IMR-90 (cell line): ENCODE results near the gene MBOAT2. TPM values are rescaled to one million over a fixed set of nuclear protein-coding genes. Genes with fewer than 3 reads are reported as not detected.

Source experiments
- ATAC-seq: fragments of 200-7000 bp; cut with Tn5 transposase; 2 replicates; pipeline ENCODE4 v1.9.1; 2020; ENCODE audit warnings: low read depth, mild to moderate bottlenecking, moderate library complexity
- BruUV-seq: library from RNA; stranded (reverse); fragments of 400-500 nt; replicated peaks from 2 replicates; lab custom pipeline; 2021; lab: Mats Ljungman, UMichigan
- CTCF ChIA-PET: fragments of 300-600 bp; formaldehyde crosslinking; extraction: SDS; loops from one replicate; lab custom pipeline; 2021; ENCODE audit warnings: antibody characterized with exemption; lab: Yijun Ruan, JAX
- POLR2A ChIA-PET: fragments of 300-600 bp; sonication (Branson Sonifier 250); formaldehyde crosslinking; loops from one replicate; lab custom pipeline; 2022; ENCODE audit warnings: antibody characterized with exemption; ENCODE audit not compliant: unreplicated experiment; lab: Charles Lee
- DNase-seq: peaks from one replicate; pipeline ENCODE4 v3.0.0; 2013
- H2AFZ ChIP-seq: replicated peaks from 2 replicates; pipeline ENCODE3; 2013; ENCODE audit warnings: low read length, mild to moderate bottlenecking; ENCODE audit not compliant: poor library complexity
- H2AK5ac ChIP-seq: 2 replicates; pipeline ENCODE4 v1.6.1; 2013; ENCODE audit warnings: low read depth, low read length, inconsistent platforms
- H2AK9ac ChIP-seq: replicated peaks from 2 replicates; pipeline ENCODE3; 2013; ENCODE audit warnings: mild to moderate bottlenecking, low read depth, low read length, moderate library complexity; ENCODE audit not compliant: poor library complexity
- H2BK120ac ChIP-seq: 2 replicates; pipeline ENCODE4 v1.6.1; 2013; ENCODE audit warnings: low read depth, low read length, inconsistent platforms
- H2BK15ac ChIP-seq: 3 replicates; pipeline ENCODE4 v1.6.1; 2013; ENCODE audit warnings: low read depth, low read length, inconsistent platforms
- H2BK20ac ChIP-seq: 2 replicates; pipeline ENCODE4 v1.6.1; 2013; ENCODE audit warnings: low read depth, mild to moderate bottlenecking, inconsistent platforms, low read length, moderate library complexity
- H2BK5ac ChIP-seq: 2 replicates; pipeline ENCODE4 v1.6.1; 2013; ENCODE audit warnings: mild to moderate bottlenecking, low read depth, low read length, inconsistent platforms; ENCODE audit not compliant: poor library complexity, severe bottlenecking
- H3K14ac ChIP-seq: replicated peaks from 2 replicates; pipeline ENCODE4 v1.6.1; 2013; ENCODE audit warnings: low read depth, low read length, inconsistent platforms
- H3K18ac ChIP-seq: 2 replicates; pipeline ENCODE4 v1.6.1; 2013; ENCODE audit warnings: low read depth, low read length, control low read depth
- H3K23ac ChIP-seq: 2 replicates; pipeline ENCODE4 v1.6.1; 2013; ENCODE audit warnings: low read depth, low read length, inconsistent platforms
- H3K27ac ChIP-seq: 2 replicates; pipeline ENCODE4 v1.5.1; 2013; ENCODE audit warnings: mild to moderate bottlenecking, control low read depth, low read length; ENCODE audit not compliant: insufficient read depth
- H3K27me3 ChIP-seq: 2 replicates; pipeline ENCODE4 v1.6.1; 2013; ENCODE audit warnings: low read length; ENCODE audit not compliant: control insufficient read depth, insufficient read depth
- H3K36me3 ChIP-seq: 2 replicates; pipeline ENCODE4 v1.6.1; 2013; ENCODE audit warnings: low read length, mixed read lengths; ENCODE audit not compliant: control insufficient read depth, insufficient read depth
- H3K4ac ChIP-seq: 2 replicates; pipeline ENCODE4 v1.6.1; 2013; ENCODE audit warnings: low read depth, low read length, inconsistent platforms
- H3K4me1 ChIP-seq: 2 replicates; pipeline ENCODE4 v1.6.1; 2013; ENCODE audit warnings: low read length, mixed read lengths; ENCODE audit not compliant: control insufficient read depth, insufficient read depth
- H3K4me2 ChIP-seq: 2 replicates; pipeline ENCODE4 v1.6.1; 2013; ENCODE audit warnings: low read depth, mild to moderate bottlenecking, control low read depth, low read length, moderate library complexity
- H3K4me3 ChIP-seq: 2 replicates; pipeline ENCODE4 v1.5.1; 2013; ENCODE audit warnings: low read depth, mild to moderate bottlenecking, control low read depth, low read length, moderate library complexity; ENCODE audit not compliant: insufficient read depth
- H3K56ac ChIP-seq: 2 replicates; pipeline ENCODE4 v1.6.1; 2013; ENCODE audit warnings: low read length, inconsistent platforms; ENCODE audit not compliant: insufficient read depth; ENCODE audit errors: extremely low read depth
- H3K79me1 ChIP-seq, 2 experiments: 2 replicates each; pipeline ENCODE4 v1.6.1; 2013; ENCODE audit warnings: low read length in 2 of 2, inconsistent platforms in 1 of 2, low read depth in 1 of 2
- H3K9ac ChIP-seq: 2 replicates; pipeline ENCODE4 v1.6.1; 2013; ENCODE audit warnings: low read depth, low read length, control low read depth
- H3K9me1 ChIP-seq: 2 replicates; pipeline ENCODE4 v1.6.1; 2013; ENCODE audit warnings: low read length, inconsistent platforms; ENCODE audit not compliant: insufficient read depth
- H3K9me3 ChIP-seq: 2 replicates; pipeline ENCODE4 v1.6.1; 2013; ENCODE audit warnings: low read length; ENCODE audit not compliant: control insufficient read depth, insufficient read depth
- H4K20me1 ChIP-seq: 2 replicates; pipeline ENCODE4 v1.6.1; 2013; ENCODE audit warnings: low read length, inconsistent platforms; ENCODE audit not compliant: insufficient read depth
- H4K5ac ChIP-seq: 2 replicates; pipeline ENCODE4 v1.6.1; 2013; ENCODE audit warnings: mild to moderate bottlenecking, low read depth, low read length, control low read depth
- H4K8ac ChIP-seq, 2 experiments: 2 replicates each; pipeline ENCODE4 v1.6.1; 2013; ENCODE audit warnings: low read depth in 2 of 2, low read length in 2 of 2, control low read depth in 1 of 2, inconsistent platforms in 1 of 2
- H4K91ac ChIP-seq: 2 replicates; pipeline ENCODE4 v1.6.1; 2013; ENCODE audit warnings: low read depth, low read length, inconsistent platforms; ENCODE audit not compliant: insufficient read depth
- CHD1 ChIP-seq: IDR thresholded peaks from 2 replicates; pipeline ENCODE4 v1.6.1; 2012; ENCODE audit warnings: low read depth, low read length, improper control_type of control experiment
- CTCF ChIP-seq: conservative IDR thresholded peaks from 2 replicates; pipeline ENCODE4 v1.5.1; 2012; ENCODE audit warnings: mild to moderate bottlenecking, low read depth, low read length, improper control_type of control experiment
- ELK1 ChIP-seq: fragments of 150-350 bp; IDR thresholded peaks from 2 replicates; pipeline ENCODE4 v1.6.1; 2016; ENCODE audit warnings: low read depth, mild to moderate bottlenecking, low read length, moderate library complexity, borderline replicate concordance
- FOS ChIP-seq: fragments of 150-350 bp; IDR thresholded peaks from 2 replicates; pipeline ENCODE4 v1.6.1; 2016; ENCODE audit warnings: low read depth, low read length
- MAFK ChIP-seq: IDR thresholded peaks from 2 replicates; pipeline ENCODE4 v1.6.1; 2012; ENCODE audit warnings: low read depth, low read length, improper control_type of control experiment
- MAZ ChIP-seq: IDR thresholded peaks from 2 replicates; pipeline ENCODE4 v1.6.1; 2012; ENCODE audit warnings: low read depth, mild to moderate bottlenecking, low read length, improper control_type of control experiment, moderate library complexity, borderline replicate concordance
- MXI1 ChIP-seq: IDR thresholded peaks from 2 replicates; pipeline ENCODE4 v1.6.1; 2012; ENCODE audit warnings: low read depth, mild to moderate bottlenecking, low read length, moderate library complexity, borderline replicate concordance
- NFE2L2 ChIP-seq: fragments of 150-350 bp; IDR thresholded peaks from 2 replicates; pipeline ENCODE4 v1.6.1; 2016; ENCODE audit warnings: low read depth, mild to moderate bottlenecking, low read length
- POLR2A ChIP-seq: IDR thresholded peaks from 2 replicates; pipeline ENCODE4 v1.6.1; 2012; ENCODE audit warnings: mild to moderate bottlenecking, low read depth, low read length
- RCOR1 ChIP-seq: IDR thresholded peaks from 2 replicates; pipeline ENCODE4 v1.6.1; 2012; ENCODE audit warnings: mild to moderate bottlenecking, low read length, improper control_type of control experiment; ENCODE audit not compliant: insufficient replicate concordance
- RFX5 ChIP-seq: IDR thresholded peaks from 2 replicates; pipeline ENCODE4 v1.8.0; 2012; ENCODE audit warnings: low read depth, mild to moderate bottlenecking, low read length, moderate library complexity
- SMC3 ChIP-seq: fragments of 150-350 bp; IDR thresholded peaks from 2 replicates; pipeline ENCODE4 v1.6.1; 2016; ENCODE audit warnings: low read depth, mild to moderate bottlenecking, antibody characterized with exemption, low read length, moderate library complexity
- USF2 ChIP-seq: fragments of 150-350 bp; IDR thresholded peaks from 2 replicates; pipeline ENCODE4 v1.6.1; 2017; ENCODE audit warnings: mild to moderate bottlenecking, antibody characterized with exemption, low read length, low read depth
- WGBS, 2 experiments: methylation state at CpG; one replicate each; pipeline versions ENCODE4 v1.1.5 to v1.1.7; 2013; ENCODE audit warnings: missing lambda C conversion rate in 2 of 2; ENCODE audit not compliant: insufficient read length in 1 of 2; ENCODE audit errors: extremely low coverage in 2 of 2; 5-methylcytosine and 5-hydroxymethylcytosine counted together
- dilution Hi-C: fragments of 300-500 bp; cut with HindIII; formaldehyde crosslinking; loops from one replicate; pipeline ENCODE4 v1.14.3; 2018; ENCODE audit warnings: low sequenced_read_pairs; ENCODE audit not compliant: unreplicated experiment
- in situ Hi-C: fragments of 300-500 bp; cut with MboI; formaldehyde crosslinking; loops from 3 replicates; pipeline ENCODE4 v1.14.3; 2019; ENCODE audit warnings: low sequenced_read_pairs, inconsistent platforms, mixed read lengths
- intact Hi-C: fragments of 100-400 bp; cut with micrococcal nuclease; formaldehyde crosslinking; loops from 2 replicates; pipeline ENCODE4 v1.10.0; 2022
- polyA plus RNA-seq, 3 experiments: library from polyadenylated mRNA; depleted of rRNA; stranded (reverse); fragments of >200 nt; gene quantifications; 2 replicates each; pipeline ENCODE4 v1.2.3, GENCODE V29; 2012; ENCODE audit warnings: low replicate concordance in 1 of 3
- total RNA-seq: library from RNA; depleted of rRNA; stranded (reverse); fragments of >200 nt; gene quantifications from 2 replicates; pipeline ENCODE4 v1.2.3, GENCODE V29; 2012

Gene MBOAT2
- total and polyA plus RNA-seq, 2 of the 4 experiments (the other 2 are of a cell fraction), result 33.9 to 102 TPM

- DNase-seq, result peak; percentile 77
- peak within 1 kb of the TSS; percentile 20; the same call in 1 of the 2 replicates for H3K18ac ChIP-seq
- dilution Hi-C loops (no loop called here), in situ Hi-C loops (no loop called here), intact Hi-C loops (no loop called here)
- ChIA-PET CTCF (no interaction called here), POLR2A (interaction anchor here (0.6 kb wide), 1 partner anchor 10 kb away, joined by 5 read pairs; no protein-coding TSS in a partner anchor)
- H3K9me1 ChIP-seq, result peaks cover 8% of the 10 kb centered on the region
- H2AK5ac ChIP-seq, result peak within 1 kb of the TSS; percentile 67
- H3K27me3 ChIP-seq, result no peaks in the 10 kb centered on the region
- no peaks in the 10 kb centered on the region for H3K9me3 ChIP-seq
- peak within 1 kb of the TSS; percentile 82 for H3K23ac ChIP-seq
- H3K27ac ChIP-seq, result peak within 1 kb of the TSS; percentile 82
- peak within 1 kb of the TSS; percentile 96 for H2AK9ac ChIP-seq
- peak within 1 kb of the TSS; percentile 97 for H3K4me2 ChIP-seq
- peaks cover 2% of the 10 kb centered on the region for H3K4me1 ChIP-seq
- H2BK20ac ChIP-seq, result no peak within 1 kb of the TSS
- H3K9ac ChIP-seq, result peak within 1 kb of the TSS; percentile 85
- H3K56ac ChIP-seq, result peak within 1 kb of the TSS; percentile 74; the same call in 1 of the 2 replicates
- WGBS, 2 experiments, result 3% methylated on average over 8 of the region's 67 CpGs; no CpG with 5 or more reads in 1 of the 2 experiments
- peaks cover 15 to 42% of the 10 kb centered on the region in 2 experiments for H3K79me1 ChIP-seq
- H2BK15ac ChIP-seq, result 0 out of 3 replicates have a peak within 1 kb of the TSS, but pooled peaks have one; percentile 54
- H4K8ac ChIP-seq, result peak within 1 kb of the TSS; percentile 2 to 87; a peak in 2 of 4 replicates
- peak within 1 kb of the TSS; percentile 95 for H3K4ac ChIP-seq
- BruUV-seq, result no TSS peak
- peaks cover 25% of the 10 kb centered on the region for H4K20me1 ChIP-seq
- H2AFZ ChIP-seq, result peak within 1 kb of the TSS; percentile 99
- H2BK5ac ChIP-seq, result peak within 1 kb of the TSS; percentile 46
- no peak within 1 kb of the TSS for H4K91ac ChIP-seq
- H2BK120ac ChIP-seq, result no peak within 1 kb of the TSS
- peak; percentile 98 for ATAC-seq
- H3K36me3 ChIP-seq, result no peaks in the 10 kb centered on the region
- peak within 1 kb of the TSS; percentile 81; the same call in 1 of the 2 replicates for H3K14ac ChIP-seq
- H4K5ac ChIP-seq, result peak within 1 kb of the TSS; percentile 47; the same call in 1 of the 2 replicates
- H3K4me3 ChIP-seq, result peak within 1 kb of the TSS; percentile 75
- no peak for TF ChIP-seq MAFK
- TF ChIP-seq USF2, result peak; percentile 93
- no peak for TF ChIP-seq CTCF
- TF ChIP-seq MAZ, result peak; percentile 60; the same call in 1 of the 2 replicates
- TF ChIP-seq NFE2L2, result no peak
- TF ChIP-seq SMC3, result no peak
- no peak for TF ChIP-seq CHD1
- TF ChIP-seq RCOR1, result no peak
- peak; percentile 66 for TF ChIP-seq POLR2A
- TF ChIP-seq ELK1, result no peak
- TF ChIP-seq RFX5, result no peak
- no peak for TF ChIP-seq FOS
- TF ChIP-seq MXI1, result peak; percentile 79
Measured at GRCh38 chr2:8836971-8837794, 166.3 kb downstream of the MBOAT2 start, which contains the start of gene KIDINS220. TSS of gene KIDINS220 (minus strand) at chr2:8837613. CDS start at chr2:8827093, 10,520 bp downstream.
